BJ (cell line): ENCODE measurements around the gene FGD4. TPM values are rescaled to one million over a fixed set of nuclear protein-coding genes. Genes with fewer than 3 reads are reported as not detected.
A peak's percentile ranks its signal among the peaks of the same experiment; 100 is the strongest.

Source experiments
- CTCF ChIA-PET: fragments of 350-600 bp; formaldehyde crosslinking; extraction: SDS; loops from one replicate; lab custom pipeline; 2021; ENCODE audit warnings: antibody characterized with exemption, inconsistent platforms; lab: Yijun Ruan, JAX
- POLR2A ChIA-PET: fragments of 300-600 bp; sonication (Branson Sonifier 250); formaldehyde crosslinking; extraction: SDS; loops from one replicate; lab custom pipeline; 2021; ENCODE audit warnings: antibody characterized with exemption; lab: Charles Lee
- DNase-seq: peaks from one replicate; pipeline ENCODE4 v3.0.0-alpha.2; 2011; ENCODE audit warnings: low read depth
- H3K27me3 ChIP-seq: 2 replicates; pipeline ENCODE4 v1.6.0; 2011; ENCODE audit warnings: low read length; ENCODE audit not compliant: control insufficient read depth, insufficient read depth
- H3K36me3 ChIP-seq: 2 replicates; pipeline ENCODE4 v1.5.1; 2011; ENCODE audit warnings: low read length; ENCODE audit not compliant: control insufficient read depth, insufficient read depth
- H3K4me3 ChIP-seq: 2 replicates; pipeline ENCODE4 v1.5.1; 2011; ENCODE audit warnings: low read depth, mild to moderate bottlenecking, control low read depth, low read length
- polyA plus RNA-seq: library from polyadenylated mRNA; depleted of rRNA; stranded (reverse); fragments of >200 nt; gene quantifications from 2 replicates; pipeline ENCODE4 v1.2.3, GENCODE V29; 2011
- TF ChIP-seq, protein P1 (sequence below): IDR thresholded peaks from 2 replicates; pipeline ENCODE4 v1.5.1; 2011; ENCODE audit warnings: low read depth, mild to moderate bottlenecking, control low read depth, inconsistent platforms, low read length, moderate library complexity; ENCODE audit not compliant: insufficient read depth

FGD4 gene
- polyA plus RNA-seq, 1 experiment, result 11.1 TPM

DNA sequence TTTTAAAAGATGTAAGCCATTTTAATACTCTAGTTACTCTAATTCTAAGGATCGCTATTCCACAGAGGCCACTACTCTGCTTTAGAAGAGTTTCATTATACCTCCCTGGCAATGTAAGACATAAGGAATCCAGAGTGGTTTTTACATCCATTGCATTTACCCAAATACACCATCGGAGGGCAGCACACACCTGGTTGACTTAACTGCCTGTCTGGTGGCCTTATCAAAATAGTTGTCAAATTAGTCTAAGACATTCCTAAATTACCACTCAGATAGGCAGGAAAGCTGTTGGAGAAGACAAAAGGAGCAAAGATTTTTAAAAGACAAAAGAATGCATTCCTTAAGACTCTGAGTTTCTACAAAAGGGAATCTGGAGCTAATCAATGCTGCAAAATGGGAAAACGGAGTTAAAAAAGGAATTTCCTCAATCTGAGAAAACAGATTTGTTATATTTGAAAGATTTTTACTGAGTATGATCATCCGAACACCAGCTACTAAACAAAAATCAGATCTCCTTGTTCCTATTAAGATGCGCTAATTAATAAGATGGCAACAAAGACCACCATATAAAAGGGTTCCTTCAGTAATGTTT lies 33.8 kb upstream of the FGD4 start:
- DNase-seq, result peak; percentile 30
- Histone ChIP-seq H3K36me3 (peaks cover 3% of the 10 kb centered on the region; the same call in 1 of the 2 replicates), H3K27me3 (no peaks in the 10 kb centered on the region), H3K4me3 (no peak overlapping the region)
- POLR2A ChIA-PET, result no interaction called here
- CTCF ChIA-PET, result interaction anchor here (0.7 to 4.7 kb wide), 19 partner anchors 9 to 1028 kb away, joined by 3 to 42 read pairs (median 3); partner anchors contain the start of gene YARS2
- TF ChIP-seq, protein P1, sequence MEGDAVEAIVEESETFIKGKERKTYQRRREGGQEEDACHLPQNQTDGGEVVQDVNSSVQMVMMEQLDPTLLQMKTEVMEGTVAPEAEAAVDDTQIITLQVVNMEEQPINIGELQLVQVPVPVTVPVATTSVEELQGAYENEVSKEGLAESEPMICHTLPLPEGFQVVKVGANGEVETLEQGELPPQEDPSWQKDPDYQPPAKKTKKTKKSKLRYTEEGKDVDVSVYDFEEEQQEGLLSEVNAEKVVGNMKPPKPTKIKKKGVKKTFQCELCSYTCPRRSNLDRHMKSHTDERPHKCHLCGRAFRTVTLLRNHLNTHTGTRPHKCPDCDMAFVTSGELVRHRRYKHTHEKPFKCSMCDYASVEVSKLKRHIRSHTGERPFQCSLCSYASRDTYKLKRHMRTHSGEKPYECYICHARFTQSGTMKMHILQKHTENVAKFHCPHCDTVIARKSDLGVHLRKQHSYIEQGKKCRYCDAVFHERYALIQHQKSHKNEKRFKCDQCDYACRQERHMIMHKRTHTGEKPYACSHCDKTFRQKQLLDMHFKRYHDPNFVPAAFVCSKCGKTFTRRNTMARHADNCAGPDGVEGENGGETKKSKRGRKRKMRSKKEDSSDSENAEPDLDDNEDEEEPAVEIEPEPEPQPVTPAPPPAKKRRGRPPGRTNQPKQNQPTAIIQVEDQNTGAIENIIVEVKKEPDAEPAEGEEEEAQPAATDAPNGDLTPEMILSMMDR, result peak; percentile 76

DNA sequence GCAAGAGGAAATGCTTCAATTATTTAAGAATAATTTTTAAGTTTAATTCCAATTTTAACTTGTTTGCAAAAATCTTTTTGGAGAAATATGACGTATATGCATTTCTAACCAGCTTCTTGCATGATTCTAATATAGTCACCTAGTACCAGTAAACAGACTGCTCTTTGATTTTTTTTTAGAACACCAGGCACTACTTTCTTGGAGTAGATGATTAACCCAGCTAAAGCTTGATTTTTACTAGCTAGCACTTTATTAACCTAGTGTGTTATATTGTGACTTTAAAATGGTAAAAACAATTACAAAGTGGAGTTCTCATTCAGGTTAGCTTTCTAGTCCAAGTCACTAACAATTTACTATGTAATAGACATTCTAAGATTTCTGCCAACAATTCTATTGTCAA lies 32.6 kb upstream of the FGD4 start:
- no peak overlapping the region for H3K4me3 ChIP-seq
- ChIA-PET CTCF (interaction anchor here (0.6 to 4.7 kb wide), 4 partner anchors 91 to 718 kb away, joined by 3 to 42 read pairs (median 4); partner anchors contain the start of gene YARS2), POLR2A (no interaction called here)

DNA sequence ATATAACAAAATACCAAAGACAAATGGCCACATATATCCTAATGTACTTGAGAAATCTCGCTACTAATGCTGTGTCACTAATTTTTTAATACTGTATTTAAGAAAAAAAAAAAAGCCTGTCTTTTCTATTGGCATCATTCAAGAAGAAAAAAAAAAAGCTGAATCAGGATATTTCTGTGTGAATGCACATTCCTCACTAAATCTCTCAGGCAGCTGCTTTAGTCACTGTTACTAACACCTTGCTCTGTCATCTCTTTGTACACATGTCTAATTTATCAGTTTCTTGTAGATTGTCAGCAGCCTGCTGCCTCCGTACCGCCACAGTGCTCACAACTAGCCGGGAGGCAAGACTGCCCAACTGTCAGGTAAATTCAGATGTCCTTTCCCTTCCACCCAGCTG lies 32.0 kb upstream of the FGD4 start:
- CTCF ChIA-PET, result interaction anchor here (0.5 to 4.7 kb wide), 5 partner anchors 8 to 388 kb away, joined by 3 to 42 read pairs (median 4); partner anchors contain the start of gene YARS2

More for the DNA sequence above, 32.6 kb upstream of the FGD4 start:
- DNase-seq, result no peak
- Histone ChIP-seq H3K36me3 (peaks cover 3% of the 10 kb centered on the region; the same call in 1 of the 2 replicates), H3K27me3 (no peaks in the 10 kb centered on the region)
- TF ChIP-seq, protein P1, result no peak

DNA sequence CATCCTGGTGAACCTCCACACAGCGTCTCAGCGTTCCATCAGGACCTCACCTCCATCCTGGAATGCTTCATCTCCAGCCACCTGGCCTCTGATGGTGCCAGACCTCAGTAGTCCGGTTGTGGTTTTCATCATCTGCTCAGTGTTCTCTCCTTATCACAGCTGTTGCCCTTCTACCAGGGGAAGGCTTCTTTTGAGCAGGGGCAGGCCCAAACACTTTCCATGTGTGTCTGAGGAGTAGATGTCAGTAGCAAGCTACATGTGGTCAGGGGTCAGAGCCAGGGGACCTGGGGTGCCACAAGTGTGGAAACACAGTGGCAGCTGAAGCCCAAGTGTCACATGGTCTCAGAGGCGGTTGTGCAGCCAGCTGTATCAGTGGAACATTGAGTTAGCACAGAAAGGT lies 30.2 kb upstream of the FGD4 start:
- DNase-seq, result no peak
- TF ChIP-seq, protein P1, result no peak
- Histone ChIP-seq H3K36me3 (peaks cover 3% of the 10 kb centered on the region; the same call in 1 of the 2 replicates), H3K4me3 (no peak overlapping the region), H3K27me3 (no peaks in the 10 kb centered on the region)
- POLR2A ChIA-PET, result no interaction called here
- CTCF ChIA-PET, result interaction anchor here (1.0 to 1.5 kb wide), 3 partner anchors 87 to 302 kb away, joined by 3 to 4 read pairs (median 3); no protein-coding TSS in a partner anchor

More for the DNA sequence above, 32.0 kb upstream of the FGD4 start:
- DNase-seq, result no peak
- peaks cover 3% of the 10 kb centered on the region; the same call in 1 of the 2 replicates for H3K36me3 ChIP-seq
- POLR2A ChIA-PET, result interaction anchor here (0.6 kb wide), 2 partner anchors 319 to 388 kb away, joined by 3 to 5 read pairs; partner anchors contain the start of gene YARS2
- TF ChIP-seq, protein P1, result no peak
- H3K27me3 ChIP-seq, result no peaks in the 10 kb centered on the region
- no peak overlapping the region for H3K4me3 ChIP-seq

DNA sequence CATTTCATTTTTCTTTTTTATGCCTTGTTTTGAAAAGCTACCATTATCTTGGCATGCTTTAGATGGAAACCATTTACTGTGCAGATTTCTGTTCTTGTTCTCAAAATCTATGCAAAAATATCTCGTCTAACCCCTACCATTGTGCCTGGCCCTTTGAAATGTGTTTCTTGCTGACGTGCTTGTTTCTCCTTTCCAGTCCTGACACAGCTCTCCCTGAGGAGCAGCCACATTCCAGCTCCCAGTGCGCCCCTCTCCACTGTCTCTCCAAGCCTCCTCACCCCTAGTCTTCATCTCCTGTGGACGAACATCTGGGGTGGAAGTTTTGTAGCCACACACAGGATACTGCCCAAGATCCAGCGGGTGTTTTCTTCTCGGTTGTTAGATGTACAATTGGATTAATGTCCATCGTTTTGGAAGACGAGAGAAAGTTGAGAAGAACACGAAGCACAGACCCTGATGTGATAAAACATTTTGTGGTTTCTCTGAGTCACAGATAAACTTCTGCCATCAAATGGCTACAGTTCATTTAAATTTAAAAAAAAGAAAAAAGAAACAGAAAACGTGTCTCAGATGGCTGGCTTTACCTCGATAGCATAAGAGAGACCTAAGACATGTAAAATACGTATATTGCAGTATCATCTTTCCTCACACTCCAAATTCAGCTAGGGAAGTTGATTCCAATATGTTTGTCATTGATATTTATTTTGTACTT lies 21.9 kb upstream of the FGD4 start:
- no peak overlapping the region for H3K4me3 ChIP-seq
- ChIA-PET POLR2A (interaction anchor here (0.6 kb wide), 1 partner anchor 353 kb away, joined by 3 read pairs; no protein-coding TSS in a partner anchor), CTCF (interaction anchor here (0.8 to 2.6 kb wide), 4 partner anchors 9 to 378 kb away, joined by 3 to 8 read pairs (median 4); partner anchors contain the start of gene YARS2)
- TF ChIP-seq, protein P1, result no peak
- no peaks in the 10 kb centered on the region for H3K27me3 ChIP-seq
- H3K36me3 ChIP-seq, result no peaks in the 10 kb centered on the region
- DNase-seq, result no peak
